Ovary (tissue), 3 donors: Measurements from ENCODE around the gene RPS23.

Experiments
- CTCF ChIP-seq, 3 donors: fragments of 450-650 bp in 2 of 3; fragments of 200-600 bp in 1 of 3; IDR thresholded peaks; one replicate each; pipeline versions ENCODE4 v1.5.1 to v1.8.0; 2016 to 2022; ENCODE audit warnings: antibody characterized with exemption in 3 of 3, mild to moderate bottlenecking in 1 of 3
- POLR2A ChIP-seq: fragments of 450-650 bp; IDR thresholded peaks from one replicate; pipeline ENCODE4 v1.6.1; 2017; ENCODE audit warnings: antibody characterized with exemption, mild to moderate bottlenecking, moderate library complexity
- donor health status: DM: no; HTN: no; CAD: no.

- TF ChIP-seq CTCF (IDR thresholded peaks at IDR 0.05) (no peak), POLR2A (no peak)
Measured at GRCh38 chr5:82313016-82313415, 34.9 kb upstream of the RPS23 start.
